SW480 (cell line): ENCODE data around the gene ECT2L.

Source experiments
- DNase-seq: peaks from one replicate; pipeline ENCODE4 v3.0.0-alpha.2; 2016; ENCODE audit warnings: low spot score

ECT2L gene

GRCh38 chr6:138943089-138943625, 147.3 kb downstream of the ECT2L start:
- no peak for DNase-seq

- DNase-seq: no peak
These were observed 148.5 kb downstream of the ECT2L start for GRCh38 chr6:138944412-138944811.

- no peak for DNase-seq
These were observed 149.5 kb downstream of the ECT2L start for GRCh38 chr6:138945354-138945753.

- DNase-seq: no peak
These were observed 152.1 kb downstream of the ECT2L start for GRCh38 chr6:138948004-138948403.

GRCh38 chr6:138948546-138949179, 152.8 kb downstream of the ECT2L start:
- DNase-seq: no peak

- DNase-seq: no peak
These were observed 157.6 kb downstream of the ECT2L start for GRCh38 chr6:138953451-138953850.
